Heart left ventricle (tissue), 16 donors: ENCODE data around the gene YBX2. TPM values are rescaled to one million over a fixed set of nuclear protein-coding genes. Genes with fewer than 3 reads are reported as not detected.

Experiments used
- ATAC-seq, 4 donors: fragments of 200-7000 bp; cut with Tn5 transposase; one replicate each; pipeline ENCODE4 v1.9.1; 2020 to 2022; ENCODE audit warnings: moderate library complexity in 4 of 4, mild to moderate bottlenecking in 3 of 4, moderate number of reproducible peaks in 1 of 4
- DNase-seq, 5 donors: peaks; one replicate each; pipeline ENCODE4 v3.0.0-alpha.2; 2020
- H3K27ac ChIP-seq, 12 donors: fragments of 200-600 bp; sonication (generic) in 4 of 12; one replicate each; pipeline versions ENCODE4 v1.5.0 to v1.8.0; 2016 to 2022; ENCODE audit warnings: mild to moderate bottlenecking in 2 of 12
- H3K27me3 ChIP-seq, 9 donors: fragments of 200-600 bp; sonication (generic) in 2 of 9; one replicate each; pipeline versions ENCODE4 v1.5.1 to v1.8.0; 2016 to 2022; ENCODE audit warnings: mild to moderate bottlenecking in 3 of 9
- H3K36me3 ChIP-seq, 9 donors: fragments of 200-600 bp; sonication (generic) in 2 of 9; one replicate each; pipeline versions ENCODE4 v1.5.0 to v1.8.0; 2018 to 2022; ENCODE audit warnings: mild to moderate bottlenecking in 2 of 9
- H3K4me1 ChIP-seq, 12 donors: fragments of 200-600 bp; sonication (generic) in 4 of 12; one replicate each; pipeline versions ENCODE4 v1.5.0 to v1.8.0; 2016 to 2022; ENCODE audit warnings: mild to moderate bottlenecking in 3 of 12
- H3K4me3 ChIP-seq, 12 donors: fragments of 200-600 bp; sonication (generic) in 4 of 12; one replicate each; pipeline versions ENCODE4 v1.5.0 to v1.8.0; 2017 to 2022; ENCODE audit warnings: mild to moderate bottlenecking in 9 of 12, moderate library complexity in 4 of 12
- H3K9me3 ChIP-seq, 12 donors: fragments of 200-600 bp; sonication (generic) in 4 of 12; one replicate each; pipeline versions ENCODE4 v1.5.0 to v1.8.0; 2016 to 2022; ENCODE audit warnings: mild to moderate bottlenecking in 1 of 12
- POLR2A ChIP-seq, 2 donors: fragments of 450-650 bp; IDR thresholded peaks; one replicate each; pipeline ENCODE4 v1.6.1; 2017; ENCODE audit warnings: antibody characterized with exemption in 2 of 2, mild to moderate bottlenecking in 2 of 2, moderate library complexity in 2 of 2
- WGBS, 4 donors: extraction: QIAGEN DNeasy Blood & Tissue Kit in 2 of 4; methylation state at CpG; one replicate each; pipeline versions ENCODE4 v1.1.5 to v1.1.7; 2013 to 2018; 5-methylcytosine and 5-hydroxymethylcytosine counted together
- intact Hi-C, 10 donors: fragments of 100-400 bp; cut with DNase I; formaldehyde crosslinking; loops; one replicate each; pipeline versions ENCODE4 v1.11.1 to v1.14.2; 2022
- polyA plus RNA-seq, 2 donors: library from polyadenylated mRNA; stranded (reverse); fragments of 200-250 nt; gene quantifications; one replicate each; pipeline ENCODE4 v1.2.3, GENCODE V29; 2013
- total RNA-seq, 9 donors: library from RNA; depleted of rRNA in 2 of 9; stranded (reverse); fragments of >200 nt in 2 of 9; fragmentation: NEBNext Ultra II Directional in 3 of 9; extraction: Animal tissue kit (Norgen Biotek cat#: 25700) in 3 of 9; gene quantifications; one replicate each; pipeline versions ENCODE4 v1.1.0 to v1.2.4, GENCODE V29; 2016 to 2023
- TF ChIP-seq, protein P1 (sequence below), 12 donors: fragments of 200-600 bp; sonication (generic) in 4 of 12; IDR thresholded peaks; one replicate each; pipeline versions ENCODE4 v1.5.0 to v1.8.0; 2018 to 2022; ENCODE audit warnings: antibody characterized with exemption in 12 of 12, mild to moderate bottlenecking in 5 of 12
- donor health status: ischemic (EF 13 %, LVEDD 7.1; RV severe dilation, severe dysfunction).
- donor health status: healthy with polysubstance abuse.
- donor health status: DM: no; HTN: yes; CAD: no.
- donor health status: DM: no; HTN: no; CAD: no.
- donor health status: ischemic (EF 25% LVEDD 6.9; RV normal size, moderate dysfunction).
- donor health status: ischemic (EF 25% LVEDD 5.7; RV mildly dilated, moderate dysfunction).
- donor health status: healthy.
- donor health status: DM: yes; HTN: yes; CAD: no.
- donor health status: ischemic (EF 35%, LVEDD 5.7; RV mildly dilated, moderate dysfunction).
- donor health status: nonischemic (EF 11% LVEDD 7.7; RV severe dilation, severe dysfunction).
- donor health status: DM: yes; HTN: yes; CAD: no.
- donor health status: PGD.
- donor health status: ischemic (EF 29% LVEDD 5.4; RV normal size, mild dysfunction).
- donor health status: nonischemic (EF 23%, LVEDD 6.1; RV moderate dilation, normal function).

YBX2 gene
- total and polyA plus RNA-seq, 11 donors: 0.32 to 2.0 (median 0.56) TPM

DNA sequence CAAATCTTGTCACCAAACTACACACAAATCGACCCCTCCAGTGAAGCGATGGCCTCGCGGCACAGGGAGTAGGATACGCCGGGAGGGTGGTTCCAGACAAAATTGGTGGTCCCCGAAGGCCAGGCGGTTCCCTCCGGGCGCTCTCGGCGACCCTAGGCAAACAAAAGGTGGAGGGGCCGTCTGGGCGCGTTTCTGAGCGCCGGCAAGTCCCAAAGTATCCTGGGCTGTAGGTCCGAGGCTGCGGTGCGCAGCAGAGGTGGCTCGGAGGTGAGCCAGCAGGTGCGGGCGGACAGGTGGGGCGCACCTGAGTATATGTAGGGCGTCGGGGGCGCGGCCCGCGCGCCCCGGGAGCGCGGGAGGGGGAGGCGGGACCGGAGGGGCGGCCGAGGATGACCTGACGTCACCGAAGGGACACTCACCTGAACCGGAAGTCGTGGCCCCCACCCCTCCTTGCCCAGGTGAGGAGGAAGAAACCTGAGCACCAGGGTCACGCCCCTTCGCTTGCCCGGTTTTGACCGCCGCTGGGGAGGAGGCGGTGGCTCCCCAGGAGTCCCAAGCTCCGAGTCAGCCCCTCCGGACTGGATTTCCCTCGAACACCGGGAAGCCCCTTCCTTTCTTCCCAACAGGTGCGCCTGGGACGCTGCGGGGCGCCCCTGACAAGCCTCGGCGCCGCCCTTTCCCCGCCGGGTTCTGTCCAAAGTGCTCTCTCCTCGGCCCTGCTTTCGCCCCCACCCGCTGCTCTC, 32.1 kb downstream of the YBX2 start, which contains the start of gene CLDN7:
CLDN7 (minus strand) TSS at position 287 of the 743 bp plus-strand sequence. CDS start 435 bp downstream, outside the sequence.
- TF ChIP-seq POLR2A (IDR thresholded peaks at IDR 0.05): no peak
- TF ChIP-seq, protein P1, sequence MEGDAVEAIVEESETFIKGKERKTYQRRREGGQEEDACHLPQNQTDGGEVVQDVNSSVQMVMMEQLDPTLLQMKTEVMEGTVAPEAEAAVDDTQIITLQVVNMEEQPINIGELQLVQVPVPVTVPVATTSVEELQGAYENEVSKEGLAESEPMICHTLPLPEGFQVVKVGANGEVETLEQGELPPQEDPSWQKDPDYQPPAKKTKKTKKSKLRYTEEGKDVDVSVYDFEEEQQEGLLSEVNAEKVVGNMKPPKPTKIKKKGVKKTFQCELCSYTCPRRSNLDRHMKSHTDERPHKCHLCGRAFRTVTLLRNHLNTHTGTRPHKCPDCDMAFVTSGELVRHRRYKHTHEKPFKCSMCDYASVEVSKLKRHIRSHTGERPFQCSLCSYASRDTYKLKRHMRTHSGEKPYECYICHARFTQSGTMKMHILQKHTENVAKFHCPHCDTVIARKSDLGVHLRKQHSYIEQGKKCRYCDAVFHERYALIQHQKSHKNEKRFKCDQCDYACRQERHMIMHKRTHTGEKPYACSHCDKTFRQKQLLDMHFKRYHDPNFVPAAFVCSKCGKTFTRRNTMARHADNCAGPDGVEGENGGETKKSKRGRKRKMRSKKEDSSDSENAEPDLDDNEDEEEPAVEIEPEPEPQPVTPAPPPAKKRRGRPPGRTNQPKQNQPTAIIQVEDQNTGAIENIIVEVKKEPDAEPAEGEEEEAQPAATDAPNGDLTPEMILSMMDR (IDR thresholded peaks at IDR 0.05): no peak
- DNase-seq: no peak
- 7 to 15% (median 8%) methylated on average over 38 to 64 of the region's 64 CpGs for WGBS, 4 donors
- H3K27ac ChIP-seq: peak within 1 kb of the TSS in 2 of 12 donors; percentile 19 to 33
- no peaks in the 10 kb centered on the region for H3K9me3 ChIP-seq
- no peak for ATAC-seq
- intact Hi-C loops: no loop called here
- H3K4me3 ChIP-seq: peak within 1 kb of the TSS; percentile 9 to 64 (median 52)
- peaks cover 0 to 36% (median 23%) of the 10 kb centered on the region in 12 donors for H3K4me1 ChIP-seq
- H3K27me3 ChIP-seq: peaks cover 18 to 57% (median 36%) of the 10 kb centered on the region in 9 donors
- peaks cover 0 to 27% (median 22%) of the 10 kb centered on the region in 9 donors for H3K36me3 ChIP-seq

DNA sequence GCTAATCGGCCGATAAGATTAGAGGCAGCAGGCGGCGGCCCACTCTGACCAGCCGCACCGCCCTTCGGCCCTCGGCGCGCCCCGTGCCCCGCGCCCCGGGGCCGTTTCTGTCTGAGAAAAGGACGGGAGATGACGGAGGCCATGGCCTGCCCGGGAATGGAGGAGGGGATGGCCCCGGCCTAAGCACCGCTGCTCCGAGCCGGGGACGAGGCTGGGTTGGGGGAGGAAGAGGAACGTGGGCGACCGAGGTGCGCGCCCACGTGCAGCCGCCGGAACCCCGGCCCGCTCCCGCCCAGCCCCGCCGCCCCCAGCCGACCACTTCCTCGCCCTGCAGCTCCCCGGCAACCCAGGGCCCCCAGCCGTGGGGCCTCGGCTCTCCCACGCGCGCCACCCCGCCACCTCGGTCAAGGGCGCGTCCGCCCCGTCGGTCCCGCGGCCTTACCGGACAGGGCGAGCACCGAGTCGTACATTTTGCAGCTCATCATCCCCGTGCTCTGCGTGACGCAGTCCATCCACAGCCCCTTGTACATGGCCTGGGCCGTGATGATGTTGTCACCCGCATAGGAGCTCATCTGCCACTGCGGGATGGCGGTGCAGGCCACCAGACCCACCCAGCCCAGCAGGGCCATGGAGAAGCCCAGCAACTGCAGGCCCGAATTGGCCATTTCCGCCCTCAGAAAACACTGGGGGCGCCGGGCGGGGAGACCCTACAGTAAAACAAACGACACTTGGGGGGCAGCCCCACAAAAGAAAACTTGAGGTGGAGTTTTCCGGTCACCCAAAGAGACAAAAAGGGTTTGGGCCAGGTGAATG, 32.9 kb downstream of the YBX2 start:
- TF ChIP-seq, protein P1 (IDR thresholded peaks at IDR 0.05): no peak
- intact Hi-C loops: no loop called here
- ATAC-seq (peak in 2 of 4 donors; percentile 26 to 38), DNase-seq (no peak)
- Histone ChIP-seq H3K9me3 (no peaks in the 10 kb centered on the region), H3K27me3 (peaks cover 18 to 50% (median 36%) of the 10 kb centered on the region in 9 donors), H3K27ac (peak overlapping the region in 2 of 12 donors; percentile 19 to 33), H3K36me3 (peaks cover 0 to 34% (median 30%) of the 10 kb centered on the region in 9 donors), H3K4me1 (peaks cover 0 to 36% (median 23%) of the 10 kb centered on the region in 12 donors), H3K4me3 (peak overlapping the region; percentile 9 to 64 (median 52))
- WGBS, 4 donors: 7 to 19% (median 12%) methylated on average over 19 to 71 of the region's 71 CpGs

DNA sequence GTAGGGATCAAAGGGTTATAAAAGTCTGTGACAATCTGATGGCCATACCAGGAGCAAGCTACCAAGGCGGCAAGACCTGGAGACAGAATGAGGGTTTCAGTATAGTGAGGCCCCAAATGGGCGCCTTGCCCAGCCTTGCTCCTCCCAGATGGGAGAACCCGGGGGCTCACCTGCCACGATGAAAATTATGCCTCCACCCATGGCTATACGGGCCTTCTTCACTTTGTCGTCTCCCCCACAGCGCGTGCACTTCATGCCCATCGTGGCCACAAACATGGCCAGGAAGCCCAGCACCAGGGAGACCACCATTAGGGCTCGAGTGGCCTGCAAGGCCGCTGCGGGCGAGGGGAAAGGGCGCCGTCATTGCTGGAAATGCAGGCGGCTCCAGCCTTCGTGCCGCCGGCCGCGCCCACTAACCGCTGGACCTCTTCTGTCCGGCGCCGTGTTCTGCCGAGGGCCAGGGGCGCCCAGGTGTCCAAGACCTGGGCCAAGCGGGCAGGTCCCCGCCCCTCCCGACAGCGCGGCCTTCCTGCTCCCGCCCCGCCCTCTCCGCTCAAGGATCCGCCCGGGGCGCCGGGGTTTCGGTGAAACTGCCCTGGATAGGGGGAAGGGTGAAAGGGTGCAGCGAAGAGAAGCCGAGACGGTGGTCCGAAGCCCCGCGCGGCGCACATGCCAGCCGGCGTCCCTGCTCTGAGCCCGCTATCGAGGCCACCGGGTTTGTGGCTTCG, 33.6 kb downstream of the YBX2 start:
- no peak for TF ChIP-seq POLR2A (IDR thresholded peaks at IDR 0.05)
- TF ChIP-seq, protein P1 (IDR thresholded peaks at IDR 0.05): no peak
- Histone ChIP-seq H3K9me3 (no peaks in the 10 kb centered on the region), H3K4me1 (peaks cover 0 to 36% (median 23%) of the 10 kb centered on the region in 12 donors), H3K4me3 (peak overlapping the region; percentile 9 to 64 (median 52)), H3K27me3 (peaks cover 18 to 50% (median 36%) of the 10 kb centered on the region in 9 donors), H3K36me3 (peaks cover 0 to 42% (median 37%) of the 10 kb centered on the region in 9 donors), H3K27ac (peak overlapping the region in 2 of 12 donors; percentile 19 to 33)
- DNase-seq (peak in 1 of 5 donors; percentile 43), ATAC-seq (peak; percentile 11 to 60 (median 52))
- intact Hi-C loops: no loop called here
- 6 to 27% (median 9%) methylated on average over 12 to 54 of the region's 54 CpGs for WGBS, 4 donors
